ENCODE results near the gene NKAIN1. TPM values are rescaled to one million over a fixed set of nuclear protein-coding genes. Genes with fewer than 3 reads are reported as not detected.

NKAIN1 gene
- total RNA-seq, 1 donor from 2014 or later = not detected

GRCh38 chr1:31191281-31191680 is 48.4 kb downstream of the NKAIN1 start:
- TF ChIP-seq CTCF (IDR thresholded peaks at IDR 0.05; ENCODE audit: insufficient read depth, low read length, severe bottlenecking) = no peak
- Histone ChIP-seq H3K4me3 (ENCODE audit: low read depth, low read length) (no peak overlapping the region), H3K36me3 (ENCODE audit: control insufficient read depth, insufficient read depth, low read length) (no peaks in the 10 kb centered on the region), H3K27me3 (ENCODE audit: control insufficient read depth, insufficient read depth, low read length) (peaks cover 2% of the 10 kb centered on the region)
- no peak for DNase-seq (ENCODE audit: low read depth)
- no peak for FAIRE-seq

GRCh38 chr1:31189696-31190674 is 49.7 kb downstream of the NKAIN1 start:
- no peak for FAIRE-seq

GRCh38 chr1:31183927-31184554 is 55.6 kb downstream of the NKAIN1 start:
- peak; percentile 92 for TF ChIP-seq CTCF (IDR thresholded peaks at IDR 0.05; ENCODE audit: insufficient read depth, low read length, severe bottlenecking)
- H3K27me3 ChIP-seq (ENCODE audit: control insufficient read depth, insufficient read depth, low read length) = no peaks in the 10 kb centered on the region
- DNase-seq (ENCODE audit: low read depth) = peak; percentile 37
- no peak for FAIRE-seq
- H3K4me3 ChIP-seq (ENCODE audit: low read depth, low read length) = no peak overlapping the region
- H3K36me3 ChIP-seq (ENCODE audit: control insufficient read depth, insufficient read depth, low read length) = no peaks in the 10 kb centered on the region

More at GRCh38 chr1:31189696-31190674, 49.7 kb downstream of the NKAIN1 start:
- H3K27me3 ChIP-seq (ENCODE audit: control insufficient read depth, insufficient read depth, low read length) = peaks cover 2% of the 10 kb centered on the region
- no peak overlapping the region for H3K4me3 ChIP-seq (ENCODE audit: low read depth, low read length)
- H3K36me3 ChIP-seq (ENCODE audit: control insufficient read depth, insufficient read depth, low read length) = no peaks in the 10 kb centered on the region
- no peak for TF ChIP-seq CTCF (IDR thresholded peaks at IDR 0.05; ENCODE audit: insufficient read depth, low read length, severe bottlenecking)
- no peak for DNase-seq (ENCODE audit: low read depth)

- FAIRE-seq = no peak
- no peaks in the 10 kb centered on the region for H3K36me3 ChIP-seq (ENCODE audit: control insufficient read depth, insufficient read depth, low read length)
- no peaks in the 10 kb centered on the region for H3K27me3 ChIP-seq (ENCODE audit: control insufficient read depth, insufficient read depth, low read length)
- H3K4me3 ChIP-seq (ENCODE audit: low read depth, low read length) = no peak overlapping the region
- no peak for TF ChIP-seq CTCF (IDR thresholded peaks at IDR 0.05; ENCODE audit: insufficient read depth, low read length, severe bottlenecking)
- peak; percentile 72 for DNase-seq (ENCODE audit: low read depth)
Measured at GRCh38 chr1:31183126-31183525, 56.6 kb downstream of the NKAIN1 start.

- peak; percentile 64 for FAIRE-seq
Measured at GRCh38 chr1:31182352-31182751, 57.3 kb downstream of the NKAIN1 start.

More at GRCh38 chr1:31182352-31182751, 57.3 kb downstream of the NKAIN1 start:
- peak overlapping the region; percentile 16 for H3K4me3 ChIP-seq (ENCODE audit: low read depth, low read length)
- peak; percentile 58 for TF ChIP-seq CTCF (IDR thresholded peaks at IDR 0.05; ENCODE audit: insufficient read depth, low read length, severe bottlenecking)
- no peaks in the 10 kb centered on the region for H3K27me3 ChIP-seq (ENCODE audit: control insufficient read depth, insufficient read depth, low read length)
- peak; percentile 96 for DNase-seq (ENCODE audit: low read depth)
- no peaks in the 10 kb centered on the region for H3K36me3 ChIP-seq (ENCODE audit: control insufficient read depth, insufficient read depth, low read length)

Measured in bronchial epithelial cell (primary cell).